Endodermal cell (in vitro differentiated cells): ENCODE results near the gene FGD4. TPM values are rescaled to one million over a fixed set of nuclear protein-coding genes. Genes with fewer than 3 reads are reported as not detected.

Source experiments
- DNase-seq: peaks from one replicate; pipeline ENCODE4 v3.0.0-alpha.2; 2017
- H3K27ac ChIP-seq: 2 replicates; pipeline ENCODE4 v1.5.1; 2013; ENCODE audit warnings: mild to moderate bottlenecking, low read depth, low read length, moderate library complexity
- H3K27me3 ChIP-seq: 2 replicates; pipeline ENCODE4 v1.6.1; 2013; ENCODE audit warnings: mild to moderate bottlenecking, low read length, moderate library complexity; ENCODE audit not compliant: insufficient read depth, control insufficient read depth, poor library complexity, severe bottlenecking
- H3K36me3 ChIP-seq: 2 replicates; pipeline ENCODE4 v1.7.0; 2013; ENCODE audit warnings: mild to moderate bottlenecking, low read length, moderate library complexity; ENCODE audit not compliant: control insufficient read depth, insufficient read depth
- H3K4me1 ChIP-seq: one replicate; pipeline ENCODE4 v1.7.0; 2013; ENCODE audit warnings: low read length; ENCODE audit not compliant: control insufficient read depth, insufficient read depth
- H3K4me3 ChIP-seq: 2 replicates; pipeline ENCODE4 v1.5.1; 2013; ENCODE audit warnings: mild to moderate bottlenecking, low read length, moderate library complexity
- H3K9ac ChIP-seq: 2 replicates; pipeline ENCODE4 v1.6.1; 2013; ENCODE audit warnings: mild to moderate bottlenecking, low read length, moderate library complexity; ENCODE audit not compliant: poor library complexity, severe bottlenecking; ENCODE audit errors: extremely low read depth
- H3K9me3 ChIP-seq: 2 replicates; pipeline ENCODE4 v1.6.1; 2013; ENCODE audit warnings: mild to moderate bottlenecking, low read length, moderate library complexity; ENCODE audit not compliant: control insufficient read depth
- H3K27ac Mint-ChIP-seq: 2 replicates; pipeline ENCODE4 v1.8.0; 2020; ENCODE audit warnings: mixed read lengths
- H3K27me3 Mint-ChIP-seq: 2 replicates; pipeline ENCODE4 v1.8.0; 2021; ENCODE audit warnings: mild to moderate bottlenecking, mixed read lengths; ENCODE audit not compliant: insufficient read depth
- H3K36me3 Mint-ChIP-seq: 2 replicates; pipeline ENCODE4 v1.8.0; 2020; ENCODE audit warnings: low read depth, mixed read lengths
- H3K4me1 Mint-ChIP-seq: 2 replicates; pipeline ENCODE4 v1.8.0; 2020; ENCODE audit warnings: mixed read lengths
- H3K4me3 Mint-ChIP-seq: 2 replicates; pipeline ENCODE4 v1.8.0; 2020; ENCODE audit warnings: mild to moderate bottlenecking, moderate library complexity, mixed read lengths
- H3K9me3 Mint-ChIP-seq: 2 replicates; pipeline ENCODE4 v1.8.0; 2020; ENCODE audit warnings: mild to moderate bottlenecking, mixed read lengths
- WGBS, 2 experiments: methylation state at CpG; one replicate each; pipeline versions ENCODE4 v1.1.5 to v1.1.7; 2013; ENCODE audit warnings: missing lambda C conversion rate in 2 of 2, mixed read lengths in 1 of 2; ENCODE audit not compliant: insufficient coverage in 1 of 2, insufficient read length in 1 of 2; 5-methylcytosine and 5-hydroxymethylcytosine counted together
- total RNA-seq, 2 donors: library from RNA; stranded (reverse); fragmentation: NEBNext Ultra II Directional in 1 of 2; extraction: Animal tissue kit (Norgen Biotek cat#: 25700) in 1 of 2; gene quantifications; 2 replicates in 1 of 2; 3 replicates in 1 of 2; pipeline ENCODE4 v1.2.1, GENCODE V29; 2021
- TF ChIP-seq, protein P1 (sequence below): fragments of 200-600 bp; sonication (generic); conservative IDR thresholded peaks from 2 replicates; pipeline ENCODE4 v1.5.0; 2021; ENCODE audit warnings: antibody characterized with exemption, mild to moderate bottlenecking

FGD4 gene
- total RNA-seq, 2 donors from 2014 or later, result 27.6 to 57.7 TPM

DNA sequence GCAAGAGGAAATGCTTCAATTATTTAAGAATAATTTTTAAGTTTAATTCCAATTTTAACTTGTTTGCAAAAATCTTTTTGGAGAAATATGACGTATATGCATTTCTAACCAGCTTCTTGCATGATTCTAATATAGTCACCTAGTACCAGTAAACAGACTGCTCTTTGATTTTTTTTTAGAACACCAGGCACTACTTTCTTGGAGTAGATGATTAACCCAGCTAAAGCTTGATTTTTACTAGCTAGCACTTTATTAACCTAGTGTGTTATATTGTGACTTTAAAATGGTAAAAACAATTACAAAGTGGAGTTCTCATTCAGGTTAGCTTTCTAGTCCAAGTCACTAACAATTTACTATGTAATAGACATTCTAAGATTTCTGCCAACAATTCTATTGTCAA is 32.6 kb upstream of the FGD4 start:
- Mint-ChIP-seq H3K27me3 (no peaks in the 10 kb centered on the region), H3K4me1 (peaks cover 26% of the 10 kb centered on the region), H3K9me3 (no peaks in the 10 kb centered on the region), H3K4me3 (no peak overlapping the region), H3K36me3 (peaks cover 8% of the 10 kb centered on the region), H3K27ac (no peak overlapping the region)
- DNase-seq, result no peak
- Histone ChIP-seq H3K27ac (no peak overlapping the region), H3K27me3 (no peaks in the 10 kb centered on the region), H3K4me1 (peaks cover 2% of the 10 kb centered on the region), H3K9ac (no peak overlapping the region), H3K4me3 (no peak overlapping the region), H3K36me3 (no peaks in the 10 kb centered on the region), H3K9me3 (no peaks in the 10 kb centered on the region)
- TF ChIP-seq, protein P1, sequence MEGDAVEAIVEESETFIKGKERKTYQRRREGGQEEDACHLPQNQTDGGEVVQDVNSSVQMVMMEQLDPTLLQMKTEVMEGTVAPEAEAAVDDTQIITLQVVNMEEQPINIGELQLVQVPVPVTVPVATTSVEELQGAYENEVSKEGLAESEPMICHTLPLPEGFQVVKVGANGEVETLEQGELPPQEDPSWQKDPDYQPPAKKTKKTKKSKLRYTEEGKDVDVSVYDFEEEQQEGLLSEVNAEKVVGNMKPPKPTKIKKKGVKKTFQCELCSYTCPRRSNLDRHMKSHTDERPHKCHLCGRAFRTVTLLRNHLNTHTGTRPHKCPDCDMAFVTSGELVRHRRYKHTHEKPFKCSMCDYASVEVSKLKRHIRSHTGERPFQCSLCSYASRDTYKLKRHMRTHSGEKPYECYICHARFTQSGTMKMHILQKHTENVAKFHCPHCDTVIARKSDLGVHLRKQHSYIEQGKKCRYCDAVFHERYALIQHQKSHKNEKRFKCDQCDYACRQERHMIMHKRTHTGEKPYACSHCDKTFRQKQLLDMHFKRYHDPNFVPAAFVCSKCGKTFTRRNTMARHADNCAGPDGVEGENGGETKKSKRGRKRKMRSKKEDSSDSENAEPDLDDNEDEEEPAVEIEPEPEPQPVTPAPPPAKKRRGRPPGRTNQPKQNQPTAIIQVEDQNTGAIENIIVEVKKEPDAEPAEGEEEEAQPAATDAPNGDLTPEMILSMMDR, result no peak
- 80 to 100% methylated on average over 1 of the region's 1 CpG for WGBS, 2 experiments

DNA sequence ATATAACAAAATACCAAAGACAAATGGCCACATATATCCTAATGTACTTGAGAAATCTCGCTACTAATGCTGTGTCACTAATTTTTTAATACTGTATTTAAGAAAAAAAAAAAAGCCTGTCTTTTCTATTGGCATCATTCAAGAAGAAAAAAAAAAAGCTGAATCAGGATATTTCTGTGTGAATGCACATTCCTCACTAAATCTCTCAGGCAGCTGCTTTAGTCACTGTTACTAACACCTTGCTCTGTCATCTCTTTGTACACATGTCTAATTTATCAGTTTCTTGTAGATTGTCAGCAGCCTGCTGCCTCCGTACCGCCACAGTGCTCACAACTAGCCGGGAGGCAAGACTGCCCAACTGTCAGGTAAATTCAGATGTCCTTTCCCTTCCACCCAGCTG is 32.0 kb upstream of the FGD4 start:
- peaks cover 2% of the 10 kb centered on the region for H3K4me1 ChIP-seq
- Mint-ChIP-seq H3K27ac (no peak overlapping the region), H3K4me3 (no peak overlapping the region), H3K4me1 (peaks cover 25% of the 10 kb centered on the region), H3K9me3 (no peaks in the 10 kb centered on the region), H3K36me3 (peaks cover 8% of the 10 kb centered on the region), H3K27me3 (no peaks in the 10 kb centered on the region)
- no peak overlapping the region for H3K4me3 ChIP-seq
- peak; percentile 39 for DNase-seq
- TF ChIP-seq, protein P1, result no peak
- 92 to 94% methylated on average over 3 of the region's 4 CpGs for WGBS, 2 experiments
- no peak overlapping the region for H3K27ac ChIP-seq
- H3K9ac ChIP-seq, result no peak overlapping the region
- H3K27me3 ChIP-seq, result no peaks in the 10 kb centered on the region
- H3K9me3 ChIP-seq, result no peaks in the 10 kb centered on the region
- H3K36me3 ChIP-seq, result no peaks in the 10 kb centered on the region

DNA sequence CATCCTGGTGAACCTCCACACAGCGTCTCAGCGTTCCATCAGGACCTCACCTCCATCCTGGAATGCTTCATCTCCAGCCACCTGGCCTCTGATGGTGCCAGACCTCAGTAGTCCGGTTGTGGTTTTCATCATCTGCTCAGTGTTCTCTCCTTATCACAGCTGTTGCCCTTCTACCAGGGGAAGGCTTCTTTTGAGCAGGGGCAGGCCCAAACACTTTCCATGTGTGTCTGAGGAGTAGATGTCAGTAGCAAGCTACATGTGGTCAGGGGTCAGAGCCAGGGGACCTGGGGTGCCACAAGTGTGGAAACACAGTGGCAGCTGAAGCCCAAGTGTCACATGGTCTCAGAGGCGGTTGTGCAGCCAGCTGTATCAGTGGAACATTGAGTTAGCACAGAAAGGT is 30.2 kb upstream of the FGD4 start:
- Mint-ChIP-seq H3K4me3 (no peak overlapping the region), H3K27ac (peak overlapping the region; percentile 53), H3K4me1 (peaks cover 11% of the 10 kb centered on the region), H3K27me3 (no peaks in the 10 kb centered on the region), H3K9me3 (no peaks in the 10 kb centered on the region), H3K36me3 (peaks cover 8% of the 10 kb centered on the region)
- Histone ChIP-seq H3K27ac (no peak overlapping the region), H3K9ac (no peak overlapping the region), H3K27me3 (no peaks in the 10 kb centered on the region), H3K4me3 (no peak overlapping the region), H3K4me1 (peaks cover 2% of the 10 kb centered on the region), H3K9me3 (no peaks in the 10 kb centered on the region), H3K36me3 (no peaks in the 10 kb centered on the region)
- peak; percentile 38 for DNase-seq
- TF ChIP-seq, protein P1, result no peak
- WGBS, 2 experiments, result 98 to 100% methylated on average over 3 to 4 of the region's 4 CpGs
